Left cardiac atrium (tissue), 4 donors: Measurements from ENCODE around the gene P3H2. TPM values are rescaled to one million over a fixed set of nuclear protein-coding genes. Genes with fewer than 3 reads are reported as not detected.

ENCODE experiments used
- ATAC-seq, 2 donors: fragments of 200-7000 bp; cut with Tn5 transposase; one replicate each; pipeline ENCODE4 v1.9.1; 2020; ENCODE audit warnings: mild to moderate bottlenecking in 2 of 2, moderate library complexity in 2 of 2
- DNase-seq: peaks from one replicate; pipeline ENCODE4 v3.0.0-alpha.2; 2020
- intact Hi-C, 2 donors: fragments of 100-400 bp; cut with DNase I; formaldehyde crosslinking; loops; one replicate each; pipeline versions ENCODE4 v1.14.1 to v1.15.1; 2022 to 2023
- total RNA-seq, 2 donors: library from RNA; stranded (reverse); fragmentation: NEBNext Ultra II Directional; extraction: Animal tissue kit (Norgen Biotek cat#: 25700); gene quantifications; one replicate each; pipeline ENCODE4 v1.2.1, GENCODE V29; 2021
- donor health status: DM: no; HTN: yes; CAD: no.
- donor health status: DM: no; HTN: yes; CAD: no; lungs with severe emphysema.
- donor health status: DM: yes; HTN: yes; CAD: no.
- donor health status: Dilated cardiomyopathy.

Gene P3H2
- total RNA-seq, 2 donors from 2014 or later = 1.6 to 4.0 TPM

DNA sequence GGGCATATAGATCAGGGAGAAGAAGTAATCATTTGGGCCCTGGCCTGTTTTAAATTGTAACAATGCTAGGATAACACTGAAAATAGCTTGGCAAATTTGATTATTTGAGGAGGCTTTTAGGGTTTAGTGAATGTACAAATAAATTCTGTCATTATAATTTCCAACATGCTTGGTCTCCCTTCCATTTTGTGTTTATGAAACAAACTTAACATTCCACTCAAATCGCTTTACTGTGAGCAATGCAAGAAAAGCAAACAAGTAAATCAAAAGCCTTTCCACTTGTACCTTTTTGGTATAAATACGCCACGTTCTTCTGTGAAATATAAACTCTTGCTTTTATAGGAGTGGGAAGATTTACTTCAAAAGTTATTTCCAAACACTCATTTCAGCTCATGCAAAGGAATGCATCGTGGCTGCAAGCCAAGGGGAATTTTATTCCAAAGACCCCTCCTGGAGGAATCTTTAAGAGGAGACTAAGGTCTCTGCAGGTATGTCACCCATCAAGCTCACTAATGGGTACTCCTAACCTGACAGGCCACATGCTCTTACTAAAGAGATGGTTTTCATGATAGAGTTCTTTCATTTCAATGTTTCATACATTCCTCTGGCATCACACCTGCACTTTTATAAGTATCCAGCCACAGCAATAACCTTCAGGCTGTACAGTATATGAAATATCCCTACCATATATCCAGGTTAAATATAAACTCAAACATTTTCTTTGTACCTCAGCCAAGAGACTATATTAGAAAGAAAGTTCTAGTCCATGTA lies 115.2 kb downstream of the P3H2 start:
- DNase-seq = no peak
- ATAC-seq = no peak
- intact Hi-C loops = no loop called here

DNA sequence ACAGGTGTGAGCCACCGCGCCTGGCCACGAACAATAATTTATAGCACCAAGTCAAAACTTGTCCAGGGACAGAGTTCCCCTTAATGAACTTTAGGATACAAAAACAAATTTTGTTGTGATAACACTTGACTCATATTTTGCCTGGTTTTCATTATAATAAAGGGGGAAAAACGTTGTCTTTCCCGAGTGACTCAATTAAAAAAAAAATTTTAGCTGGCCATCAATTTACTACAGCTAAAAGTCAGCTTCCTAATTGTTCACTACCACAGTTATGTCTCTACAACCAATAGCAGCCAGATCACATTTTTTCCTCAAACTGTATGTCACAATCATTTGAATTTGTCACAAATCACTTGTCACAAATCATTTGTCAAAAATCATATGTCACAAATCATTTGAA lies 116.0 kb downstream of the P3H2 start:
- DNase-seq = no peak
- intact Hi-C loops = no loop called here

DNA sequence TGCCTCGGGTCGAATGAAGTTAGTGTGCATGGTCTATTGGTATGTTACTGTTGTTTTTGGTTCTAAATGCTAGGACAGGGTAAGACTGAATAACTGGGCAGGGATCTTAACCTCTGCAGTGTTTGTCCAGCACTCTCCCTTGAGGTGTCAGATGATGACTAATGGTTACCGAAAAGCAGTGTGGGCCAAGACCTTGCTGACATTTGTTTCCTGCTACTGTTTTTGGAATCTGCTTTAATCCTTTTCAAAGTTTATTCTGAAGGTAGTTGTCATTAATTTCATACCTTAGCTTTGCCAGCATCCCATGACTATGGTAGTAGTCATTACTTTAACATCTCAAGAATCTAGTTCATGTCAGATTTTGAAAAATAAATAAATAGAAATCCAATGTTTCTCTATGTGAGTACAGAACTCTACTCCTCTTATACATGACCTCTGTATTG lies 117.0 kb downstream of the P3H2 start:
- ATAC-seq (peak; percentile 63 to 87), DNase-seq (no peak)
- intact Hi-C loops = no loop called here

More for the DNA sequence above, 116.0 kb downstream of the P3H2 start:
- ATAC-seq = no peak

- ATAC-seq = no peak
- intact Hi-C loops = no loop called here
- DNase-seq = no peak
These were observed 117.6 kb downstream of the P3H2 start for GRCh38 chr3:190003068-190003467.

GRCh38 chr3:190001426-190001825 lies 119.3 kb downstream of the P3H2 start:
- no peak for DNase-seq
- intact Hi-C loops = no loop called here
- ATAC-seq = no peak

- ATAC-seq (no peak), DNase-seq (no peak)
- intact Hi-C loops = no loop called here
These were observed 119.9 kb downstream of the P3H2 start for GRCh38 chr3:190000861-190001196.

DNA sequence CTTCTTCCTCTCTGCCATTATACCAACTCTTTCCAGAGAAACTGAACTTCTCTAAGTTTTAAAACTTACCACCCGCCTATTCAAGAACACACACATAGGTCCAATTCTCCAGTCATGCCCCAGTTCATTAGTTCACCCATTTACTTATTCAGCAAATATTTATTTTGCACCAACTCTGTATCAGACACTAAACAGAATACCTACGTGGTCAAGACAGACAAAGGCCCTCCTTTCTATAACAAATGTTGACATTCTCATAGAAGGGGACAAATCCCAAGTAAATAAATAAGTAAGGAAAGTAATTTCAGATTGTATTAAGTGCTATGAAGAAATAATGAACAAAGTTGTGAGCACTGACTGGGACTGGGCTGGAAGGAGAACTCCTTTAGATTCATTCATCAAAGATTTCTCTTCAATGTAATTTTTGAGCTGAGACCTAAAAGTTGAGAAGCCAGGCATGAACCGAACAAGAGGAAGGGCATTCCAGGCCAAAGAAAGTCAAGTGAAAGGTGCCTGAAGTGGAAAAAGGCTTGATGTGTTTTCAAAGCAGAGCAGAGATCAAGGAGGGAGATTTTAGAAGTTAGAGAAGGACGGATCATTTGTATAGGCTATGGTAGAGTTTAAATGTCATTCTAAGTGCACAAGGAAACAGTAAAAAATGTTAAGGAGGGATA lies 120.4 kb downstream of the P3H2 start:
- no peak for DNase-seq
- intact Hi-C loops = no loop called here
- no peak for ATAC-seq

GRCh38 chr3:189999718-190000117 lies 121.0 kb downstream of the P3H2 start:
- ATAC-seq = no peak
- no peak for DNase-seq
- intact Hi-C loops = no loop called here

DNA sequence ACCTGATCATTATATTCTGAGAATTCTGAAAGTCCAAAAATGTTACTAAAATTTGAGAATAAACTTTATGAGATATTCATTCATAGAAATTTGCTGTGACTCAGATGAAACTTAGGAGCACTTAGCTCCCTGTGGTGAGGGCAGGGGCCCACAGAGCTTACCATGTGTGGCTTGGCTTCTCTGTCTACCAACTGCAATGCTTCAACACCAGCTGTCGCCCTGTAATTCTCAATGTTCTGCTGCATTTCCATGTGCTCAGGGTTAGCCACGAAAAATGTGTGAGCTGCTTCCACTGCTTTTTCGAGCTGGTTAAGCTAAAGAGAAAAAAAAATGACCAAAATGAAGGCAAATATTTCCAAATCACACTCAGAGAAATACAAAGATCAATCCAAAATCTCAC lies 125.6 kb downstream of the P3H2 start:
- intact Hi-C loops = no loop called here
- DNase-seq (no peak), ATAC-seq (no peak)

GRCh38 chr3:189990826-189991225 lies 129.9 kb downstream of the P3H2 start:
- intact Hi-C loops = no loop called here

GRCh38 chr3:189988854-189989253 lies 131.8 kb downstream of the P3H2 start:
- DNase-seq (no peak), ATAC-seq (no peak)
- intact Hi-C loops = no loop called here

More at GRCh38 chr3:189990826-189991225, 129.9 kb downstream of the P3H2 start:
- no peak for DNase-seq
- no peak for ATAC-seq

GRCh38 chr3:189988322-189988721 lies 132.4 kb downstream of the P3H2 start:
- ATAC-seq (no peak), DNase-seq (no peak)
- intact Hi-C loops = no loop called here

DNA sequence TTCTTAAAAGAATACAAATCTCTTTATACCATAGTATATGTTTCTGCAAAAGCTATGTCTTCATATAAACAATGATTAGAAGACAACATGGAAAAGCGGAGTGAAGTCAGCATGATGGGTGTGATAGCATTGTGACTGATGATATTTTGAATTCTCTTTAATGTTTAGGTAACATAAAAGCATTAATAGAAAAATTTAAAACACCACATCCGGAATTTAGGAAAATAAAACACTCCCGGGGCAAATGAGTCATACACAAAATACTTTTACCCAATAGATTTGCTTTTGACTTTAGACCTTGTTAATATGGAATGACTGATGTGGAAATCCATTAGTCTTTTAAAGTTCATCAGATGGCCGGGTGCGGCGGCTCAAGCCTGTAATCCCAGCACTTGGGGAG lies 134.7 kb downstream of the P3H2 start:
- DNase-seq = no peak
- ATAC-seq = no peak
- intact Hi-C loops = no loop called here

DNA sequence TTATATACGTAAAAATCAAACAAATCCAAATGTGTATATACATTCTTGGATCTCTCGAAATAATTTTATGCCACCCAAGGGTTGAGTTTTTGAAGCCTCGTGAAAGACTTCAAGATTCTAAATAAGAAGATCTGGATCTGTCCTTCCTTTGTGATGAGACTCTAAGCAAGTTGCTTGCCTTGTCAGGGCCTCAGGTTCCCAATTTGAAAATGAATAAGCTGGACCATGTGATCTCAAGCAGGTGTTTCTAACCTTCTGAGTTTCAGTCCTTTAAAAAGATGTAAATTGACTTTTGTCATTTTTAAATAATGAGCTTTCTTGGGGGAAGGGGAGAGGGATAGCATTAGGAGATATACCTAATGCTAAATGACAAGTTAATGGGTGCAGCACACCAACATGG lies 137.1 kb downstream of the P3H2 start:
- ATAC-seq (no peak), DNase-seq (no peak)
- intact Hi-C loops = no loop called here

- intact Hi-C loops = no loop called here
- ATAC-seq (peak in 1 of 2 donors; percentile 32), DNase-seq (no peak)
These were observed 138.3 kb downstream of the P3H2 start for GRCh38 chr3:189982321-189982945.

DNA sequence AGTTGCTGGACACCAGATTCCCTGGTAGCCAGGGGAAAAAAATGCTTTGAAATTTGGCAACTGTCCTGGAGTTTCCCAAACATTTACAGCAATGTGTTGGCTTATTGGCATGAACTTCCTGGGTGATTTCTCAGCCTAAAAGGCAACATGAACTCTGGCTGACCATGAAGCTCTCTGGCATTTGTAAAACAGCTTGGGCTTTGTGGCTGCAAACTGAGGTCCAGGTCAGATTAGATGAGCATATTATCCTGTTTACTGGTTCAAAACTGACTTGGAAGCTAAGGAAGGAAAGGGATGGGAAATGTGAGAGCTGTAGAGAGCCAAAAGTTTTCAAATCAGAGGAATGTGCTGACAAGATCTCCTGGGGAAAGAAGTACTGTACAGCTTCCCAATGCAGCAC lies 139.0 kb downstream of the P3H2 start:
- DNase-seq (no peak), ATAC-seq (peak; percentile 84 to 87)
- intact Hi-C loops = no loop called here

DNA sequence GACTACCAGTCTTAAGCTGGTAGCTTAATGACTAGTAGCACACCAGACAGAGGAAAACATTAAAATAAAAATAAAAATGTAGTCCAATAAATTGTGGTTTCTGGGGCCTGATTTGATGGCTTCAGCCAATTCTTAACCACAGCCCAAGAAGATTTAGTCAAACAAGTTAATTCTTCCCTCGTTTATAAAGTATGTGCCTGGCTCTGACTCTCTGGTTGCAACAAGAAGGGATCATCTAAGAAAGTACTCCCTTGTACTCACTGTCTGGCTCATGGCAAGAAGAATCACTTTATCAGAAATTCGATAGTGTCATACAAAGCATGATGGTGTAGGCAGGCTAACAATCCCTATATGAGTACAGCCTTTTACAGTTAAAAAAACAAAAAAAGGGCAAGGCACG lies 141.9 kb downstream of the P3H2 start:
- DNase-seq (no peak), ATAC-seq (no peak)
- intact Hi-C loops = loop anchor here in 1 of 2 donors (10.0 kb wide), 1 partner anchor 136 kb away; no protein-coding TSS in a partner anchor

DNA sequence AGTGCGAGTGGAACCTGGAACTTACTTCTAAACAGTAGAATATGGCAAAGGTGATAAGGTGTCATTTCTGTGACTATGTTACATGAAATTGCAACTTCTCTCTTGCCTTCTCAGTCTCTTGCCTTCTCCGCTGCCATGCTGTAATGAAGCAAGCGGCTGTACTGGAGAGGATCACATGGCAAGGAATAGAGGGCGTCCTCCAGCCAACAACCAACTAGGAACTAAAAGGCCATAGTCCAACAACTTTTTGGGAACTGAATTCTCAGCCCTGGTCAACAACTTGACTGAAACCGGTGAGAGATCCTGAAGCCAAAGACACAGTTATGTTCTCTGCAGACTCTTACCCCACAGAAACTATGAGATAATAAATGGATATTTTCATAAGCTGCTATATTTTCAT lies 143.5 kb downstream of the P3H2 start:
- intact Hi-C loops = loop anchor here in 1 of 2 donors (10.0 kb wide), 1 partner anchor 138 kb away; no protein-coding TSS in a partner anchor
- no peak for DNase-seq
- no peak for ATAC-seq

- intact Hi-C loops = loop anchor here in 1 of 2 donors (10.0 kb wide), 1 partner anchor 139 kb away; no protein-coding TSS in a partner anchor
- ATAC-seq (peak; percentile 61 to 83), DNase-seq (no peak)
These were observed 145.2 kb downstream of the P3H2 start for GRCh38 chr3:189975391-189975990.

DNA sequence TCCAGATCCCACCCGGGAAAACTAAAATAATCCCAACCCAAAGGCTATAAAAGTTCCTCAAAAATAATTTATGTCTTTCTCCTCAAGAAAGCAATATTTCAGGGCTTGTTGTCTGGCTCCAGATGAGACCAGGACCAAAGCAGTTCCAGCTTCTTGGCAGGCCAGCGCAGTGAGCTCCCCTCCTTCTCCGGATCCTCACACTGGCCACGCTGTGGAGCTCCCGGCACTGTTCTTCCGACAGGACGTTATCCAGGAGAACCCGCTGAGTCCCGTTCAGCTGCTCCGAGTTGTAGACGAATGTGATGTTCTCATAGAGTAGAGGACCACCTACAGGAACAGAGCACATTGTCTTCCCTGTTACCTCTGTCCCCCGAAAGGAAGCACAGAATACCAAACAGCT lies 146.3 kb downstream of the P3H2 start:
- no peak for DNase-seq
- intact Hi-C loops = loop anchor here in 1 of 2 donors (10.0 kb wide), 1 partner anchor 140 kb away; no protein-coding TSS in a partner anchor
- ATAC-seq = no peak
